Left renal cortex interstitium (tissue), 4 donors: ENCODE results near the gene PAWR. TPM values are rescaled to one million over a fixed set of nuclear protein-coding genes. Genes with fewer than 3 reads are reported as not detected.
"Not testable (repeated sequence)": the region's sequence is repeated elsewhere in the genome, so short reads cannot be mapped to it uniquely, and the experiment has no call there.

Experiments used
- DNase-seq, 4 donors: peaks; one replicate each; pipeline ENCODE4 v3.0.0-alpha.2; 2013; ENCODE audit warnings: low read depth in 4 of 4, low spot score in 2 of 4, missing footprints in 1 of 4
- polyA plus RNA-seq, 4 donors: library from polyadenylated mRNA; unstranded; fragments of 120-200 nt; gene quantifications; one replicate each; pipeline ENCODE4 v1.2.1, GENCODE V29; 2013; ENCODE audit not compliant: insufficient read length in 4 of 4

PAWR gene
- polyA plus RNA-seq, 4 donors: 59.8 to 142 (median 92.1) TPM

- DNase-seq: no peak
These were observed 133.0 kb downstream of the PAWR start for GRCh38 chr12:79557690-79558315.

GRCh38 chr12:79555028-79555925, 135.5 kb downstream of the PAWR start:
- DNase-seq: no peak

- no peak for DNase-seq
These were observed 136.7 kb downstream of the PAWR start for GRCh38 chr12:79553863-79554574.

- DNase-seq: no peak
These were observed 138.6 kb downstream of the PAWR start for GRCh38 chr12:79552192-79552591.

GRCh38 chr12:79549531-79550271, 141.1 kb downstream of the PAWR start:
- DNase-seq: no peak

- no peak for DNase-seq
These were observed 142.2 kb downstream of the PAWR start for GRCh38 chr12:79548610-79548924.

- DNase-seq: no peak
These were observed 142.8 kb downstream of the PAWR start for GRCh38 chr12:79547735-79548609.

- DNase-seq: no peak
These were observed 143.6 kb downstream of the PAWR start for GRCh38 chr12:79547044-79547734.

- no peak for DNase-seq
These were observed 144.2 kb downstream of the PAWR start for GRCh38 chr12:79546466-79547043.

- not testable (repeated sequence) for DNase-seq
These were observed 146.3 kb downstream of the PAWR start for GRCh38 chr12:79544439-79544838.

GRCh38 chr12:79537675-79538074, 153.1 kb downstream of the PAWR start:
- DNase-seq: no peak

- no peak for DNase-seq
These were observed 155.0 kb downstream of the PAWR start for GRCh38 chr12:79535751-79536150.

Other genes starting within 250 kb of the PAWR start
- 100 to 1,000 TPM in 3 of 4 donors, 10 to 100 TPM in 1; 90.9 to 115 (median 102) TPM for gene PPP1R12A, start 244.1 kb upstream of the PAWR start, polyA plus RNA-seq